ENCODE data around the gene TDG. TPM values are rescaled to one million over a fixed set of nuclear protein-coding genes. Genes with fewer than 3 reads are reported as not detected.

TDG gene
- polyA plus RNA-seq, 1 donor (not counting 4 experiments of a cell fraction or from before 2014, with no cell fraction given): 35.6 TPM

- FAIRE-seq: no peak
- peaks cover 90% of the 10 kb centered on the region for H3K79me2 ChIP-seq (ENCODE audit: control insufficient read depth, insufficient read depth, low read length)
- no peak overlapping the region for H3K27ac ChIP-seq (ENCODE audit: control insufficient read depth, insufficient read depth, low read length)
- dilution Hi-C loops (cut with MboI; ENCODE audit: extremely low pct_ligation_motif_present, low sequenced_read_pairs): no loop called here
- no peaks in the 10 kb centered on the region for H3K27me3 ChIP-seq (ENCODE audit: control insufficient read depth, extremely low read depth, insufficient read depth, low read length)
- no peak overlapping the region for H3K4me2 ChIP-seq (ENCODE audit: control insufficient read depth, extremely low read depth, insufficient read depth, low read depth, low read length)
- no peak overlapping the region for H2AFZ ChIP-seq (ENCODE audit: control insufficient read depth, low read length)
- DNase-seq (ENCODE audit: low read depth, low spot score): no peak
- no peaks in the 10 kb centered on the region for H3K9me1 ChIP-seq (ENCODE audit: control insufficient read depth, extremely low read depth, insufficient read depth, low read length)
- H3K36me3 ChIP-seq (ENCODE audit: control insufficient read depth in 2 of 2, extremely low read depth in 1 of 2, insufficient read depth in 2 of 2, low read length in 2 of 2): peaks cover 9 to 12% of the 10 kb centered on the region in 2 experiments
- H4K20me1 ChIP-seq (ENCODE audit: control insufficient read depth, extremely low read depth, insufficient read depth, low read length): peaks cover 11% of the 10 kb centered on the region
- H3K9me3 ChIP-seq (ENCODE audit: control insufficient read depth, low read depth, low read length): no peaks in the 10 kb centered on the region
- no peak overlapping the region for H3K4me3 ChIP-seq (ENCODE audit: control insufficient read depth in 2 of 3, extremely low read depth in 1 of 3, insufficient read depth in 2 of 3, low read depth in 1 of 3, low read length in 3 of 3)
- H3K9ac ChIP-seq (ENCODE audit: control insufficient read depth, extremely low read depth, insufficient read depth, low read length): no peak overlapping the region
- TF ChIP-seq, protein P1, sequence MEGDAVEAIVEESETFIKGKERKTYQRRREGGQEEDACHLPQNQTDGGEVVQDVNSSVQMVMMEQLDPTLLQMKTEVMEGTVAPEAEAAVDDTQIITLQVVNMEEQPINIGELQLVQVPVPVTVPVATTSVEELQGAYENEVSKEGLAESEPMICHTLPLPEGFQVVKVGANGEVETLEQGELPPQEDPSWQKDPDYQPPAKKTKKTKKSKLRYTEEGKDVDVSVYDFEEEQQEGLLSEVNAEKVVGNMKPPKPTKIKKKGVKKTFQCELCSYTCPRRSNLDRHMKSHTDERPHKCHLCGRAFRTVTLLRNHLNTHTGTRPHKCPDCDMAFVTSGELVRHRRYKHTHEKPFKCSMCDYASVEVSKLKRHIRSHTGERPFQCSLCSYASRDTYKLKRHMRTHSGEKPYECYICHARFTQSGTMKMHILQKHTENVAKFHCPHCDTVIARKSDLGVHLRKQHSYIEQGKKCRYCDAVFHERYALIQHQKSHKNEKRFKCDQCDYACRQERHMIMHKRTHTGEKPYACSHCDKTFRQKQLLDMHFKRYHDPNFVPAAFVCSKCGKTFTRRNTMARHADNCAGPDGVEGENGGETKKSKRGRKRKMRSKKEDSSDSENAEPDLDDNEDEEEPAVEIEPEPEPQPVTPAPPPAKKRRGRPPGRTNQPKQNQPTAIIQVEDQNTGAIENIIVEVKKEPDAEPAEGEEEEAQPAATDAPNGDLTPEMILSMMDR (optimal IDR thresholded peaks at IDR 0.05 in 1 of 3, IDR thresholded peaks at IDR 0.05 in 1 of 3, conservative IDR thresholded peaks at IDR 0.05 in 1 of 3; ENCODE audit: extremely low read depth in 1 of 3, insufficient read depth in 2 of 3, low read length in 3 of 3): no peak
- TF ChIP-seq EZH2 (IDR thresholded peaks at IDR 0.05; ENCODE audit: low read length): no peak
- H3K4me1 ChIP-seq (ENCODE audit: control insufficient read depth, extremely low read depth, insufficient read depth, low read length): peaks cover 8% of the 10 kb centered on the region
Observed at GRCh38 chr12:103973909-103974308, 8.2 kb downstream of the TDG start.

DNA sequence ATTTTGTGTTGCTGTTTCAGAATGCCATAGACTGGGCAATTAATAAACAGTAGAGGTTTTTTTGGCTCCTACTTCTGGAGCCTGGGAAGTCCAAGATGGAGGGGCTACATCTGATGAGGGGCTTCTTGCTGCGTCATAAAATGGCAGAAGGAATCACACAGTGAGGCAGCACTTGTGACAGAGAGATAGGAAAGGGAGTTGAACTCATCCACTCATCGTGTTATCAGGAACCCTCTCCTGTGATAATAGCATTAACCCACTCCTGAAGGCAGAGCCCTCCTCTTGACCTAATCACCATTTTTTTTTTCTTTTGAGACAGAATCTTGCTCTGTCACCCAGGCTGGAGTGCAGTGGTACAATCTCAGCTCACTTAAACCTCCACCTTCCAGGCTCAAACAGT is 9.7 kb downstream of the TDG start:
- H3K27ac ChIP-seq (ENCODE audit: control insufficient read depth, insufficient read depth, low read length): no peak overlapping the region
- FAIRE-seq: no peak
- no peaks in the 10 kb centered on the region for H3K27me3 ChIP-seq (ENCODE audit: control insufficient read depth, extremely low read depth, insufficient read depth, low read length)
- peaks cover 80% of the 10 kb centered on the region for H3K79me2 ChIP-seq (ENCODE audit: control insufficient read depth, insufficient read depth, low read length)
- no peaks in the 10 kb centered on the region for H3K9me3 ChIP-seq (ENCODE audit: control insufficient read depth, low read depth, low read length)
- peaks cover 5 to 12% of the 10 kb centered on the region in 2 experiments for H3K36me3 ChIP-seq (ENCODE audit: control insufficient read depth in 2 of 2, extremely low read depth in 1 of 2, insufficient read depth in 2 of 2, low read length in 2 of 2)
- no peak overlapping the region for H3K4me3 ChIP-seq (ENCODE audit: control insufficient read depth in 2 of 3, extremely low read depth in 1 of 3, insufficient read depth in 2 of 3, low read depth in 1 of 3, low read length in 3 of 3)
- no peak overlapping the region for H2AFZ ChIP-seq (ENCODE audit: control insufficient read depth, low read length)
- no peak overlapping the region for H3K4me2 ChIP-seq (ENCODE audit: control insufficient read depth, extremely low read depth, insufficient read depth, low read depth, low read length)
- dilution Hi-C loops (cut with MboI; ENCODE audit: extremely low pct_ligation_motif_present, low sequenced_read_pairs): no loop called here
- no peak for DNase-seq (ENCODE audit: low read depth, low spot score)
- TF ChIP-seq, protein P1 (optimal IDR thresholded peaks at IDR 0.05 in 1 of 3, IDR thresholded peaks at IDR 0.05 in 1 of 3, conservative IDR thresholded peaks at IDR 0.05 in 1 of 3; ENCODE audit: extremely low read depth in 1 of 3, insufficient read depth in 2 of 3, low read length in 3 of 3): no peak
- TF ChIP-seq EZH2 (IDR thresholded peaks at IDR 0.05; ENCODE audit: low read length): no peak
- no peak overlapping the region for H3K9ac ChIP-seq (ENCODE audit: control insufficient read depth, extremely low read depth, insufficient read depth, low read length)
- H3K9me1 ChIP-seq (ENCODE audit: control insufficient read depth, extremely low read depth, insufficient read depth, low read length): no peaks in the 10 kb centered on the region
- H4K20me1 ChIP-seq (ENCODE audit: control insufficient read depth, extremely low read depth, insufficient read depth, low read length): peaks cover 5% of the 10 kb centered on the region
- H3K4me1 ChIP-seq (ENCODE audit: control insufficient read depth, extremely low read depth, insufficient read depth, low read length): no peaks in the 10 kb centered on the region

All from keratinocyte (primary cell).